GM18519 (cell line): ENCODE measurements around the gene ZMAT5.

Experiments used
- ATAC-seq: cut with Tn5 transposase; IDR thresholded peaks from one replicate; pipeline ENCODE4 v1.9.1; 2021; ENCODE audit warnings: mild to moderate bottlenecking, moderate library complexity; ENCODE audit not compliant: unreplicated experiment, low FRiP score

ZMAT5 gene

GRCh38 chr22:29787371-29787980 is 20.7 kb upstream of the ZMAT5 start:
- ATAC-seq = no peak

DNA sequence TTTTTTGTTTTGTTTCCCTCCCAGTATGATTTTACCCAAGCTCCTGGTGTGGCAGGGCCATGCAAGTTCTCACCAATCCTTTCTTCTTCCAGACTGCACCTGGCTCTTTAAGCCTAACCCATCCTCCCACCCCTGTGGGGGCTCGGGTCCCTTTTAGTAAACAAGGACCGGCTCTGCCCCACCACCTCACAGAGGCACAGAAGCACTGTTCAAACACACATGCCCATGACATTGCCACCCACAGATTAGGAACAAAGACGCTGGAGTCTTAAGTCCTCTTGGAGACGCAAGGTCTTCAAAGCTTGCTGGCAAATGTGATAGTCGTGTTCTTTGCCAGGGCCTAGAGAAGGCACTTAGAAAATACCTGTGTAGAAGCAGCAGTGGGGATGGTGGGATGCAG is 19.2 kb upstream of the ZMAT5 start:
- no peak for ATAC-seq

- no peak for ATAC-seq
Measured at GRCh38 chr22:29784451-29785361, 17.9 kb upstream of the ZMAT5 start.

DNA sequence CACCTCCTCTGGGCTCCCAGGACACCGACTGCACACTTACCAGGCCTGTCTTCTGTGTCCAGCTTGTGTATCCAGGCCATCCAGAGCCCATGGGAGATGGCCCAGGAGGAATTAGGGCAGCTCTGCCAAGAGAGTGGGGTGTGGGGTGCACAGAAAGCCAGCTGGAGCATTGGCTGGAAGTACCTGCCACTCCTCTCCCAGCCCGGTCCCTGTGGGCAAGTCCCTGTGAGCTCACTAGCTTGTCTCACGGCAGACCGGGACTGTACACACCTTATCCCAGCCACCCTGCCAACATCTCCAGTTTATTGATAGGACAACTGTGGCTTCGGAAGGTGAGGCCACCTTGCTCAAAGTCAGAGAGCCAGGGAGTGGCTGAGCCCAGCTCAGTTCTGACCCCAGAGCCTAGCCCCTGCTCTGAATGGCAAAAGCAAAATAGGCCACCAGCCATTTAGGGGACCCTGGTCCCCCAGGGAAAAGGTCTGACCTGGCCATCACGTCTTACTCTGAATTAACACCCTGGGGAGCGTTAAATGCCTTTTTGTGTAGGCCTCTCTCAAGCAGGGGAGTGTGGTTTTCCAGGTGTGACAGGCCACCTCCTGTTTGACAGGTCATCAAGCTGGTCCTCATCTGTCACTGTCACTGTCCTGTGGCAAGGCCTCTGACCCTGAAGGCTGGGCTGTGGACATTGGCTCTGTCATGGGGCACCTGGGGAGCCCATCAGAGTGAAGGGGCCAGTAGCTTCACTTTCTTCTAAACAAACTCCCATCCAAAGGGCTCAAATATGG is 15.4 kb upstream of the ZMAT5 start:
- ATAC-seq = no peak

DNA sequence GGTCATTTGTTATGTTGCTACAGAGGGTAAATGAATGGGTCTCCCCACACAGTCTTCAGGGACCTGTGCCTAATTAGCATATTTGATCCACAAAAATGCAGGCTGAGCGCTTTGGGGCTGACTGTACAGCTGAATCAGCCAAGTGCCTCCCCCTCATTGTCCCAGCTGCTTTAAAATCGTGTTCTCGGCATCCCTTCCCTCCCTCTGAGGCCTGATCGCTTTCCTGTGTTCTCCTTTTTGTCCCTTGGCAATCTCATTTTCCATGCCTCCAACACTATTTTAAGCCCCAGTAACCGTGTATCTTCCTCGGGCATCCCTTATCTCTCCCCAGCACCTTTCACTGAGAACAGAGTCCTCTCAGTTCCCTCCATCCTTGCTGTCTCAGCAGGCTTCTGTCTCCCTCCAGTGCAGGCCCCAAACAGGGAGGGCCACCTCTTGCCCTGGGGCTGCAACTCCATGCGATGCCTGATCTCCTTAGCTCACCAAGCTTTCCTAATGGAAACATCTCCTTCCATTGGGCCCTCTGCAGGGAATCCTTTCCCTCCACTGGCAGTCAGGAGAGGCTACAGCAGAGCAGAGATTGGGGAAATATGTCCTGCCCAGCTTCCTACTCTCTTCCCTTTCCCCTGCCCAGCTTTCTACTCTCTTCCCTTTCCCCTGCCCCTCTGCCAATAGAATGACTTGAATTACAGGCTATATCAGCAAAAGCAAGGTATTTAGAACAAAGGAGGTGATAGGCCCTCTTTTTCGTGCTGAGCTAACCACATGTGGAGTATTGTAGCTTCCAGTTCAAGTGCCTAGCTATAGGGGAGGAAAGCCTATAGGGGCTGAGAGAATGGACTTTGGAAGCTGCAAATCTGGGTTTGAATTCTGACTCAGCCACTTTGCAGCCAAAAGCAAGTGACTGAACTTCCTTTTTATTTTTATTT is 14.2 kb upstream of the ZMAT5 start:
- no peak for ATAC-seq

DNA sequence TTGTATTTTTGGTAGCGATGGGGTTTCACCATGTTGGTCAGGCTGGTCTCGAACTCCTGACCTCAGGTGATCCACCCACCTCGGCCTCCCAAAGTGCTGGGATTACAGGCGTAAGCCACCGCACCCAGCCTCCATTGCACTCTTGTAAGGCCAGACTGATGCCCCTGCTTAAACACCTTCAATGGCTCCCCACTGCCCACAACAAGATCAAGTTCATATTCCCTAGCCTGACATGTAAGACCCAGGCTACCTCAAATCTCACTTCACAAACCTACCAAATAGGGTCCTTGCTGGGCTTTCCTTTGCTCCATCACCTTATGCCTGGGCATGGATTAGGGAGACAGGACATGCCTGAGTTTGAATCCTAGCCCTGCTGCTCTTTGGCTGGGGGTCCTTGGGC is 13.4 kb upstream of the ZMAT5 start:
- no peak for ATAC-seq

DNA sequence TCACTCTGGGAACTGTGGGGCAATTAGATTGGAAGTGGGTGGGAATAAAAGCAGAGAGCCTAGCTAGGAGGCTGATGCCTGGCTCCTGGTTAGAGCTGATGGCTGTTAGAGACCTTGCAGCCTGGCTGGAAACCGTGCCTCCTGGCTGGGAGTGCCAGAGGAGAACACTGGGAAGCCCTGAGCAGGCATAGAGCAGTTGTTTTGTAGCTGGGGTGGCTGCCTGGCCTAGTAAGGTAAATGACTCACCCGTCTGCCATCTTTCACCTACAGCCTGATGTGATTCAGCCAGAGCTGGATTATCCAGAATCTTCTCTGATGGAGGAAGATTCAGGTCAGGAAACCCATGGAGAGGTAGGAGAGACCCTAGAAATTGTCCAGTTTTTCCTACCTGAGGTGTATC is 6.4 kb upstream of the ZMAT5 start:
- no peak for ATAC-seq

- no peak for ATAC-seq
Measured at GRCh38 chr22:29772170-29772641, 5.4 kb upstream of the ZMAT5 start.

DNA sequence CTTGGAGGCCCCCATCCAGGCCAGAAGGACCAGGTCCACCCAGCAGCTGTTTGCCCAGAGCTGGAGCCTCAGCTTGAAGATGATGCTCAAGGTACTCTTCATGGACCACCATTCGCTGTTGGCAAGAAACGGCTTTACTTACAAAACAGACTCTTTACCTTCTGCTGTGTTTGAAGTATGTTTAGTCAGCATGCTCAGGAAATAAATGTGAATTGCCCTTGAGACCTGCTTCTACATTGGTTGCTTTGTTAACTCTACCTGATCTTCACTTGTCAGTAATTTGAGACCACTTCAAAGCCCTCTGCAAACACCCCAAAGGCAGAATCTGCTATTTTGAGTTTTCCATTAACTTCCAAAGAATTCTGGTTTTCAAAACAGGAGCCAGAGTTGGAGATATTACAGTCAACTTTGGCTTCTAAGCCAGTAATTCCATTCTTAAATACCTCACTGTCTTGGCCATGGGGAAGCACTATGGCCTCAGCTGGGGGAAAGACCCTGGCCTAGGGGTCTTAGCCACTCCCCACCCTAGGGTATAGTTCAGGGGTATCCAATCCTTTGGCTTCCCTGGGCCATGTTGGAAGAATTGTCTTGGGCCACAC is 3.0 kb upstream of the ZMAT5 start:
- ATAC-seq = no peak

DNA sequence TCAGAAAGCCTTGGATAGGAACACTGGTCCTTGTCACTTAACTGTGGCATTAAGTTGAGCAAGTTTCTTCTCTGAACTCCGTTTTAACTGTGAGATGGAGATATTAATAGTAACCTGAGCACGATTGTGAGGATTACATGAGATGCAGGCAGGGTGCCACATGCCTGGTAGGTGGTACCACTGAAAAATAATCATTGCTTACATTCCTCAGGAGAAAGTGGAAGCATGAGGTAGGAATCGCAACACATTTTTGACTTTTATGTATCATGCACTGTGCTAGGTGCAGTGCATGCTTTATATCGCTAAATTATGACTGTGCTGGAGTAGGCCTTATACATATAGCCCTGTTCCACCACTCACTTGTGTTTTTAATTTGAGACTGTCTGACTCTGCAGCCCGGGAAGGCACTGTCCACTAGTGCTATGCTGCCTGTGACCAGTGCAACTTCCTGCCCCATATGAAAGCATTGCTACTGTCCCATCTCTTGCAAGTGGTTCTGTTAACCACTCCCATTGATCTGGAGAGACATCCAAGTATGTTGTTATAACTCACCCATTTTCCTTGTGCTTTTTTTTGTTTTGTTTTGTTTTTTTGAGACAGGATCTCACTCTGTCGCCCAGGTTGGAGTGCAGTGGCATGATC is 1.4 kb upstream of the ZMAT5 start:
- ATAC-seq = no peak

- ATAC-seq = peak; percentile 59
Measured at GRCh38 chr22:29767171-29768051, 604 bp upstream of the ZMAT5 start, which contains the start of gene UQCR10. UQCR10 (plus strand) TSS chr22:29767369; CDS start chr22:29767399, 30 bp downstream.

DNA sequence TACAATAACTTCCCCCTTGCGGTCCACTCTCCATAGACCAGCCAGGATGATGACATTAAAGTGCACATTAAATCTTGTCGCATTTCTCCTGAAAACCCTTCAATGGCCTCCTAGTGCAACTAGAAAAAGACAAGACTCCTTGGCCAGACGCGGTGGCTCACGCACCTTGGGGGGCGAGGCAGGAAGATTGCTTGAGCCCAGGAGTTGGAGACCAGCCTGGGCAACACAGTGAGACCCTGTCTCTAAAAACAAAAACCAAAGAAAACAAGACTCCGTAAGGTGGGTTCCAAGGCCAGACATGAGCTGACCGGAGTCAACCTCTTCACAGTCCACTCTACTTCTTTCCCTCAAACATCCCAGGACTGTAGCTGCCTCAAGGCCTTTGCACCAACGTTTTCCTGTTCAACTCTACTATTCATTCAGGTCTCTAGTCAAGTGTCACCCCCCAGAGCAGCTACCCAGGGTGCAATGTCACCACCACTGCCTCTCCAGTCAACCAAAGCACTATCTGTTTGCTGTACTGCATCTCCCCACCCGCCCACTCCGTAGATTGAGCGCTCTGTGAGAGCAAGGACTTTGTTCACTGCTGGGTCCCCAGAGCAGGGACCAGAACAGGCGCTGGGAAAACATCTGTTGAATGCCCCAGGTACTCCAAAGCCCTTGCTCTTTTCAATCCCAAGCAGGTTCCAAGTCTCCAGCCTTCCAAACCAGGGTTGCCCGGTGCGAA is 739 bp downstream of the ZMAT5 start:
- ATAC-seq = no peak

- no peak for ATAC-seq
Measured at GRCh38 chr22:29762263-29762662, 4.5 kb downstream of the ZMAT5 start.

- ATAC-seq = no peak
Measured at GRCh38 chr22:29758959-29759358, 7.8 kb downstream of the ZMAT5 start.

DNA sequence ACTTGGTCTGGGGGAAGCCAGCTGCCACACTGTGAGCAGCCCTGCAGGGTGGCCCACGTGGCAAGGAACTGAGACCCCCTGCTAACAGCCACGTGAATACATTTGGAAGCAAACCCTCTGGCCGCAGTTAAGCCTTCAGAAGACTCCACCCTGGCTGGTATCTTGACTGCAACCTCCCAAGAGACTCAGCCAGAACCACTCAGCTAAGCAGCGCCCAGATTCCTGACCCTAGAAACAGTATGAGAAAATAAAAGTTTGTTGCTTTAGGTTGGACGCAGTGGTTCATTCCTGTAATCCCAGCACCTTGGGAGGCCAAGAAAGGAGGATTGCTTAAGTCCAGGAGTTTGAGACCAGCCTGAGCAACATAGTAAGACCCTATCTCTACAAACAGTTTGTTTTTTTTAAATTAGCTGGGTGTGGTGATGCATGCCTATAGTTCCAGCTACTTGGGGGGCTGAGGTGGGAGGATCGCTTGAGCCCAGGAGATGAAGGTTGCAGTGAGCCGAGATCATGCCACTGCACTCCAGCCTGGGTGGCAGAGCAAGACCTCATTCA is 8.7 kb downstream of the ZMAT5 start:
- no peak for ATAC-seq

- no peak for ATAC-seq
Measured at GRCh38 chr22:29757096-29757495, 9.7 kb downstream of the ZMAT5 start.

- ATAC-seq = no peak
Measured at GRCh38 chr22:29756341-29756740, 10.5 kb downstream of the ZMAT5 start.
